H1 (cell line): Measurements from ENCODE around the gene CRABP2. TPM values are rescaled to one million over a fixed set of nuclear protein-coding genes. Genes with fewer than 3 reads are reported as not detected.

ENCODE experiments used
- CTCF ChIA-PET: fragments of 300-600 bp; sonication (Branson Sonifier 250); formaldehyde crosslinking; loops from one replicate; lab custom pipeline; 2021; ENCODE audit not compliant: partially characterized antibody; lab: Charles Lee
- POLR2A ChIA-PET: fragments of 300-600 bp; sonication (Branson Sonifier 250); formaldehyde crosslinking; loops from one replicate; lab custom pipeline; 2021; ENCODE audit warnings: inconsistent platforms; ENCODE audit not compliant: partially characterized antibody; lab: Charles Lee
- DNase-seq, 2 experiments: peaks; one replicate each; pipeline versions ENCODE4 v3.0.0 to v3.0.0-alpha.2; 2010 to 2022; ENCODE audit warnings: low spot score in 2 of 2, low read depth in 1 of 2, mixed read lengths in 1 of 2
- FAIRE-seq: peaks from 2 replicates; lab custom pipeline; 2011; peaks lifted over from hg19 to GRCh38; lab: Jason Lieb, UNC
- H2AFZ ChIP-seq: 2 replicates; pipeline ENCODE4 v1.8.1; 2012; ENCODE audit warnings: low read length, inconsistent platforms
- H2AK5ac ChIP-seq: 2 replicates; pipeline ENCODE4 v1.6.1; 2013; ENCODE audit warnings: low read depth, low read length
- H2BK120ac ChIP-seq: replicated peaks from 2 replicates; pipeline ENCODE3; 2013; ENCODE audit warnings: low read depth, low read length, inconsistent platforms
- H2BK12ac ChIP-seq: 2 replicates; pipeline ENCODE4 v1.6.1; 2013; ENCODE audit warnings: low read depth, low read length
- H2BK15ac ChIP-seq: 2 replicates; pipeline ENCODE4 v1.6.1; 2013; ENCODE audit warnings: low read length
- H2BK20ac ChIP-seq: 2 replicates; pipeline ENCODE4 v1.6.1; 2013; ENCODE audit warnings: low read length
- H2BK5ac ChIP-seq: 2 replicates; pipeline ENCODE4 v1.6.1; 2013; ENCODE audit warnings: low read depth, low read length
- H3K14ac ChIP-seq: 2 replicates; pipeline ENCODE4 v1.6.1; 2013; ENCODE audit warnings: inconsistent platforms; ENCODE audit not compliant: insufficient read length
- H3K18ac ChIP-seq: 2 replicates; pipeline ENCODE4 v1.6.1; 2013; ENCODE audit warnings: low read length; ENCODE audit errors: extremely low read depth
- H3K23ac ChIP-seq: 2 replicates; pipeline ENCODE4 v1.6.1; 2013; ENCODE audit warnings: inconsistent platforms; ENCODE audit not compliant: insufficient read length
- H3K23me2 ChIP-seq: 2 replicates; pipeline ENCODE4 v1.6.1; 2013; ENCODE audit warnings: low read depth, low read length
- H3K27ac ChIP-seq: 2 replicates; pipeline ENCODE4 v1.6.1; 2011; ENCODE audit warnings: low read depth, low read length, inconsistent platforms
- H3K27me3 ChIP-seq, 4 experiments: replicated peaks in 1 of 4; 1 replicate in 1 of 4; 2 replicates in 3 of 4; pipeline versions ENCODE4 v1.6.1 to v1.8.1; 2011 to 2013; ENCODE audit warnings: low read length in 3 of 4, mild to moderate bottlenecking in 3 of 4, inconsistent platforms in 2 of 4, mixed read lengths in 2 of 4, moderate library complexity in 1 of 4; ENCODE audit not compliant: control insufficient read depth in 3 of 4, insufficient read depth in 3 of 4; ENCODE audit errors: extremely low read depth in 1 of 4
- H3K36me3 ChIP-seq, 4 experiments: 2 replicates each; pipeline versions ENCODE4 v1.6.1 to v1.8.1; 2011 to 2013; ENCODE audit warnings: mild to moderate bottlenecking in 4 of 4, low read length in 3 of 4, moderate library complexity in 2 of 4, control low read depth in 1 of 4, inconsistent platforms in 1 of 4; ENCODE audit not compliant: insufficient read depth in 4 of 4, control insufficient read depth in 2 of 4
- H3K4ac ChIP-seq: replicated peaks from 2 replicates; pipeline ENCODE3; 2013; ENCODE audit warnings: low read length, low read depth, mixed read lengths, inconsistent platforms; ENCODE audit not compliant: insufficient read length
- H3K4me1 ChIP-seq, 4 experiments: replicated peaks in 1 of 4; 1 replicate in 1 of 4; 2 replicates in 3 of 4; pipeline versions ENCODE4 v1.6.1 to v1.8.1; 2011 to 2013; ENCODE audit warnings: low read length in 3 of 4, inconsistent platforms in 2 of 4, mixed read lengths in 1 of 4; ENCODE audit not compliant: insufficient read depth in 4 of 4, control insufficient read depth in 3 of 4
- H3K4me2 ChIP-seq, 2 experiments: 2 replicates each; pipeline versions ENCODE4 v1.6.1 to v1.8.1; 2011 to 2013; ENCODE audit warnings: low read depth in 2 of 2, low read length in 2 of 2, control low read depth in 1 of 2, inconsistent platforms in 1 of 2, mild to moderate bottlenecking in 1 of 2; ENCODE audit not compliant: insufficient read depth in 1 of 2
- H3K4me3 ChIP-seq, 4 experiments: fragments of 200-600, 300-600 bp in 1 of 4; sonication (generic), shearing (Covaris generic), sonication (Bioruptor Twin) in 1 of 4; 2 replicates each; pipeline versions ENCODE4 v1.5.1 to v1.8.1; 2011 to 2016; ENCODE audit warnings: low read length in 4 of 4, low read depth in 3 of 4, control low read depth in 2 of 4, inconsistent platforms in 2 of 4, mild to moderate bottlenecking in 2 of 4, mixed read lengths in 1 of 4, moderate library complexity in 1 of 4; ENCODE audit not compliant: insufficient read depth in 2 of 4; ENCODE audit errors: extremely low read depth in 1 of 4
- H3K56ac ChIP-seq: replicated peaks from 2 replicates; pipeline ENCODE3; 2013; ENCODE audit warnings: low read depth, mild to moderate bottlenecking, mixed read lengths, low read length, inconsistent platforms; ENCODE audit not compliant: insufficient read length
- H3K79me1 ChIP-seq: 2 replicates; pipeline ENCODE4 v1.6.1; 2013; ENCODE audit warnings: low read depth, low read length, control low read depth
- H3K79me2 ChIP-seq, 2 experiments: 2 replicates each; pipeline versions ENCODE4 v1.6.1 to v1.8.1; 2012 to 2013; ENCODE audit warnings: low read length in 2 of 2, mild to moderate bottlenecking in 2 of 2, inconsistent platforms in 1 of 2; ENCODE audit not compliant: insufficient read depth in 2 of 2, control insufficient read depth in 1 of 2
- H3K9ac ChIP-seq, 4 experiments: replicated peaks in 1 of 4; 1 replicate in 1 of 4; 2 replicates in 3 of 4; pipeline versions ENCODE4 v1.6.1 to v1.8.1; 2011 to 2013; ENCODE audit warnings: low read depth in 3 of 4, low read length in 3 of 4, control low read depth in 2 of 4, mild to moderate bottlenecking in 2 of 4, moderate library complexity in 2 of 4, inconsistent platforms in 1 of 4; ENCODE audit errors: extremely low read depth in 1 of 4
- H3K9me3 ChIP-seq, 2 experiments: 2 replicates each; pipeline versions ENCODE4 v1.6.1 to v1.8.1; 2012 to 2013; ENCODE audit warnings: mild to moderate bottlenecking in 2 of 2, moderate library complexity in 2 of 2, control low read depth in 1 of 2, inconsistent platforms in 1 of 2, low read depth in 1 of 2, low read length in 1 of 2, mixed read lengths in 1 of 2; ENCODE audit not compliant: insufficient read depth in 2 of 2
- H4K20me1 ChIP-seq, 2 experiments: replicated peaks in 1 of 2; 2 replicates each; pipeline versions ENCODE3 to v1.8.1; 2011 to 2013; ENCODE audit warnings: inconsistent platforms in 2 of 2, low read length in 2 of 2, mild to moderate bottlenecking in 1 of 2; ENCODE audit not compliant: insufficient read depth in 2 of 2, control insufficient read depth in 1 of 2
- H4K5ac ChIP-seq: 2 replicates; pipeline ENCODE4 v1.6.1; 2013; ENCODE audit warnings: low read length, low read depth, mixed read lengths, inconsistent platforms; ENCODE audit not compliant: insufficient read length
- H4K8ac ChIP-seq: 2 replicates; pipeline ENCODE4 v1.8.0; 2013; ENCODE audit warnings: mild to moderate bottlenecking, moderate library complexity, low read length, inconsistent platforms; ENCODE audit not compliant: insufficient read depth; ENCODE audit errors: extremely low read depth
- H4K91ac ChIP-seq: replicated peaks from 2 replicates; pipeline ENCODE3; 2013; ENCODE audit warnings: low read length, mixed read lengths, inconsistent platforms; ENCODE audit not compliant: insufficient read length
- CHD2 ChIP-seq: IDR thresholded peaks from 2 replicates; pipeline ENCODE4 v1.6.1; 2012; ENCODE audit warnings: low read length, improper control_type of control experiment
- E2F6 ChIP-seq: IDR thresholded peaks from 2 replicates; pipeline ENCODE4 v1.6.1; 2012; ENCODE audit warnings: inconsistent platforms
- FOSL1 ChIP-seq: IDR thresholded peaks from 2 replicates; pipeline ENCODE4 v1.6.1; 2011; ENCODE audit warnings: mild to moderate bottlenecking, low read depth, low read length, moderate library complexity; ENCODE audit not compliant: insufficient read depth
- HDAC2 ChIP-seq, 2 experiments: fragments of 300-600 bp in 1 of 2; sonication (generic) in 1 of 2; IDR thresholded peaks; 2 replicates each; pipeline ENCODE4 v1.6.1; 2011 to 2012; ENCODE audit warnings: low read depth in 2 of 2, low read length in 2 of 2, mild to moderate bottlenecking in 2 of 2, moderate library complexity in 2 of 2, borderline replicate concordance in 1 of 2, inconsistent platforms in 1 of 2
- HDAC6 ChIP-seq: IDR thresholded peaks from one replicate; pipeline ENCODE4 v1.7.1; 2012; ENCODE audit warnings: low read depth, mild to moderate bottlenecking, inconsistent platforms, low read length, moderate library complexity
- MAFK ChIP-seq: IDR thresholded peaks from 2 replicates; pipeline ENCODE4 v1.6.1; 2012; ENCODE audit warnings: low read depth, mild to moderate bottlenecking, improper control_type of control experiment, low read length
- NANOG ChIP-seq: IDR thresholded peaks from 2 replicates; pipeline ENCODE4 v1.6.1; 2011; ENCODE audit warnings: low read length, low read depth, mild to moderate bottlenecking, inconsistent platforms; ENCODE audit not compliant: insufficient read depth, poor library complexity, severe bottlenecking
- RAD21 ChIP-seq, 2 experiments: IDR thresholded peaks in 1 of 2; conservative IDR thresholded peaks in 1 of 2; 2 replicates each; pipeline ENCODE4 v1.6.1; 2011; ENCODE audit warnings: low read depth in 2 of 2, low read length in 2 of 2, improper control_type of control experiment in 1 of 2, inconsistent platforms in 1 of 2, mild to moderate bottlenecking in 1 of 2, moderate library complexity in 1 of 2
- SP1 ChIP-seq: IDR thresholded peaks from 2 replicates; pipeline ENCODE4 v1.6.1; 2011; ENCODE audit warnings: low read depth, low read length
- TAF7 ChIP-seq: optimal IDR thresholded peaks from 2 replicates; pipeline ENCODE3; 2011; ENCODE audit warnings: low read depth, mild to moderate bottlenecking, inconsistent platforms, low read length, moderate library complexity, borderline replicate concordance
- USF2 ChIP-seq: IDR thresholded peaks from 2 replicates; pipeline ENCODE4 v1.6.1; 2011; ENCODE audit warnings: low read length, improper control_type of control experiment
- WGBS, 2 experiments: shearing (Covaris generic) in 1 of 2; methylation state at CpG; one replicate each; pipeline versions ENCODE4 v1.1.6 to v1.1.7; 2013 to 2015; ENCODE audit warnings: low lambda C conversion rate in 2 of 2, mixed read lengths in 2 of 2, inconsistent platforms in 1 of 2, low coverage in 1 of 2, missing lambda C conversion rate in 1 of 2; ENCODE audit not compliant: insufficient replicate concordance in 2 of 2, insufficient coverage in 1 of 2, insufficient read length in 1 of 2; ENCODE audit errors: extremely low coverage in 1 of 2, missing lambda C conversion rate in 1 of 2; 5-methylcytosine and 5-hydroxymethylcytosine counted together
- polyA plus RNA-seq, 7 experiments: library from polyadenylated mRNA; depleted of rRNA in 3 of 7; stranded (reverse) in 5 of 7; unstranded in 2 of 7; fragments of >200 nt in 5 of 7; fragments of 200-250 nt in 2 of 7; gene quantifications; 1 replicate in 5 of 7; 2 replicates in 1 of 7; 4 replicates in 1 of 7; pipeline versions ENCODE4 v1.2.1 to v1.2.3, GENCODE V29; 2011 to 2013; ENCODE audit warnings: missing spikeins in 2 of 7, mixed read lengths in 2 of 7
- total RNA-seq: library from RNA; stranded (reverse); fragmentation: NEBNext Ultra II Directional; extraction: Animal tissue kit (Norgen Biotek cat#: 25700); gene quantifications from 2 replicates; pipeline ENCODE4 v1.2.1, GENCODE V29; 2021

The CRABP2 gene
- total and polyA plus RNA-seq, 2 of the 8 experiments (the other 6 are each of a cell fraction or from before 2014, with no cell fraction given) = 69.2 to 119 TPM

GRCh38 chr1:156744344-156744743 is 39.0 kb upstream of the CRABP2 start:
- H2BK5ac ChIP-seq = no peak overlapping the region; the same call in 1 of the 2 replicates
- no peak overlapping the region for H3K4me2 ChIP-seq
- H4K91ac ChIP-seq = no peak overlapping the region
- peaks cover 10% of the 10 kb centered on the region for H3K23me2 ChIP-seq
- no peaks in the 10 kb centered on the region for H3K9me3 ChIP-seq
- H2BK12ac ChIP-seq = no peak overlapping the region
- H3K27me3 ChIP-seq = no peaks in the 10 kb centered on the region
- peaks cover 0 to 2% of the 10 kb centered on the region in 2 experiments for H4K20me1 ChIP-seq
- no peak overlapping the region for H3K23ac ChIP-seq
- H3K18ac ChIP-seq = no peak overlapping the region
- DNase-seq = no peak
- ChIA-PET POLR2A (interaction anchor here (0.7 to 10.7 kb wide), 3 partner anchors 8 to 109 kb away, joined by 3 to 214 read pairs (median 5); partner anchors contain the start of genes ISG20L2 and METTL25B), CTCF (interaction anchor here (0.5 to 6.6 kb wide), 5 partner anchors 17 to 58 kb away, joined by 3 to 76 read pairs (median 5); partner anchors contain the start of genes ISG20L2, METTL25B and PRCC)
- no peak for FAIRE-seq
- no peak overlapping the region for H3K4ac ChIP-seq
- H3K4me1 ChIP-seq = peaks cover 26 to 39% (median 30%) of the 10 kb centered on the region in 4 experiments
- no peak overlapping the region for H2AFZ ChIP-seq
- H2BK120ac ChIP-seq = no peak overlapping the region
- H3K79me2 ChIP-seq = peaks cover 18 to 48% of the 10 kb centered on the region in 2 experiments
- H3K79me1 ChIP-seq = peaks cover 13% of the 10 kb centered on the region
- H3K36me3 ChIP-seq = peaks cover 13 to 33% (median 14%) of the 10 kb centered on the region in 4 experiments; a peak in 6 of 8 replicates
- H4K5ac ChIP-seq = no peak overlapping the region
- H3K4me3 ChIP-seq = no peak overlapping the region
- no peak overlapping the region for H3K14ac ChIP-seq
- no peak overlapping the region for H3K9ac ChIP-seq
- H4K8ac ChIP-seq = no peak overlapping the region
- H2BK20ac ChIP-seq = no peak overlapping the region
- H2BK15ac ChIP-seq = no peak overlapping the region
- no peak overlapping the region for H2AK5ac ChIP-seq
- no peak overlapping the region for H3K56ac ChIP-seq
- H3K27ac ChIP-seq = no peak overlapping the region
- WGBS, 2 experiments = 89% methylated on average over 7 of the region's 12 CpGs; no CpG with 5 or more reads in 1 of the 2 experiments
- TF ChIP-seq USF2 (no peak), HDAC6 (no peak), E2F6 (no peak), HDAC2 (IDR thresholded peaks at IDR 0.05; ENCODE audit: borderline replicate concordance in 1 of 2, low read depth in 2 of 2, low read length in 2 of 2) (no peak), RAD21 (IDR thresholded peaks at IDR 0.05 in 1 of 2, conservative IDR thresholded peaks at IDR 0.05 in 1 of 2; ENCODE audit: low read depth in 2 of 2, low read length in 2 of 2) (no peak), FOSL1 (no peak), MAFK (no peak), NANOG (no peak), SP1 (no peak), TAF7 (no peak), CHD2 (no peak)
